WERI-Rb-1 (cell line): ENCODE results near the gene ARIH1.
"Not testable (repeated sequence)": the region's sequence is repeated elsewhere in the genome, so short reads cannot be mapped to it uniquely, and the experiment has no call there.

Source experiments
- DNase-seq: peaks from one replicate; pipeline ENCODE4 v3.0.0-alpha.2; 2020
- H3K27ac ChIP-seq: fragments of 250-450 bp; sonication (Bioruptor Pico); 2 replicates; pipeline ENCODE4 v1.5.1; 2020; ENCODE audit warnings: mild to moderate bottlenecking, moderate library complexity
- H3K27me3 ChIP-seq: fragments of 250-450 bp; sonication (Bioruptor Pico); 2 replicates; pipeline ENCODE4 v1.5.1; 2021; ENCODE audit warnings: mild to moderate bottlenecking, low read depth, moderate library complexity; ENCODE audit not compliant: insufficient read depth, severe bottlenecking
- H3K36me3 ChIP-seq: fragments of 250-450 bp; sonication (Bioruptor Pico); 2 replicates; pipeline ENCODE4 v1.5.1; 2020; ENCODE audit warnings: mild to moderate bottlenecking, moderate library complexity
- H3K4me3 ChIP-seq: 2 replicates; pipeline ENCODE4 v1.5.1; 2011; ENCODE audit warnings: low read depth, mild to moderate bottlenecking, control low read depth, low read length
- H3K9me3 ChIP-seq: fragments of 250-450 bp; sonication (Bioruptor Pico); 2 replicates; pipeline ENCODE4 v1.5.1; 2021; ENCODE audit warnings: mild to moderate bottlenecking, moderate library complexity; ENCODE audit not compliant: severe bottlenecking
- TF ChIP-seq, protein P1 (sequence below): IDR thresholded peaks from 2 replicates; pipeline ENCODE4 v1.5.1; 2011; ENCODE audit warnings: low read depth, mild to moderate bottlenecking, control low read depth, inconsistent platforms, low read length

Gene ARIH1, protein sequence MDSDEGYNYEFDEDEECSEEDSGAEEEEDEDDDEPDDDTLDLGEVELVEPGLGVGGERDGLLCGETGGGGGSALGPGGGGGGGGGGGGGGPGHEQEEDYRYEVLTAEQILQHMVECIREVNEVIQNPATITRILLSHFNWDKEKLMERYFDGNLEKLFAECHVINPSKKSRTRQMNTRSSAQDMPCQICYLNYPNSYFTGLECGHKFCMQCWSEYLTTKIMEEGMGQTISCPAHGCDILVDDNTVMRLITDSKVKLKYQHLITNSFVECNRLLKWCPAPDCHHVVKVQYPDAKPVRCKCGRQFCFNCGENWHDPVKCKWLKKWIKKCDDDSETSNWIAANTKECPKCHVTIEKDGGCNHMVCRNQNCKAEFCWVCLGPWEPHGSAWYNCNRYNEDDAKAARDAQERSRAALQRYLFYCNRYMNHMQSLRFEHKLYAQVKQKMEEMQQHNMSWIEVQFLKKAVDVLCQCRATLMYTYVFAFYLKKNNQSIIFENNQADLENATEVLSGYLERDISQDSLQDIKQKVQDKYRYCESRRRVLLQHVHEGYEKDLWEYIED

DNA sequence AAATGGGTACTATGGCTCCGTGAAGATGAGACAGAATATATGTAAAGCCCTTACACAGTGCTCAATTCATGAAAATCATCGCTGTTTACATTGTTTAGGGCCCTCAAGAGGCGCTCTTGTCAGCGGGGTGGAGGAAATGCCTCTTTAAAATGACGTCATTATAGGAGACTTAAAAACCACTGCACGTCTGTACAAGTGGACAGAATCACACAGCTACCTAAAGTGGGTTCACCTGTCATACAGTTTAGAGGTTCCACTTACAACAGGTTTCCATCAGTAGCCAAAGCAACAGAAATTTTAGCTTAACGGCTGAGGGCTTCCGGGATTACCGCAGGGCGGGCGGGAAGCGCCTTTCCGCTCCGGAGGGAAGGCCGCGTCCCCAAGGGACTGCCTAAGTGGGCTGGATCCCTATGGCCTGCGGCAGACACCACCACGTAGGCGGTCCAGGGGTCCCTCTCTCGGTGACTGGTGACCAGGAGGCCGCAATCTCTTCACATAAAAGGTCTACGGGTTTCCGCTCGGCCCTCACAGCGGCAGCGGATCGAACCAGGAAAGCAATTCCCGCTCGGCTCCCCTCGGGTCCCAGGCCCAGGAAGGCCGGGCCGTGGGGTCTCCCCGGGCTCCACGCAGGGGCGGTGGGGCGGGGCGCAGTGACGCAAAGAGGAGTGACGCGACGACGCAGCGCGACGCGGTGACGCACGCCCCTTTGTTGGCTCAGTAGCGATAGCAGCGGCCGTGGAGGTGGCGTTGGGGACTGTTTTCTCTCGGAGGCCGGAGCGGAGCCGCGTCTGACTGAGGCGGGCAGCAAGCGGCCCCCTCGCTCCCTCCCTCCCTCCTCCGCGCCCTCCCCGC lies at the start of gene ARIH1:
TSS of gene ARIH1 (plus strand) at position 717 of the 852 bp plus-strand sequence. CDS start 310 bp downstream, outside the sequence.
- TF ChIP-seq, protein P1, sequence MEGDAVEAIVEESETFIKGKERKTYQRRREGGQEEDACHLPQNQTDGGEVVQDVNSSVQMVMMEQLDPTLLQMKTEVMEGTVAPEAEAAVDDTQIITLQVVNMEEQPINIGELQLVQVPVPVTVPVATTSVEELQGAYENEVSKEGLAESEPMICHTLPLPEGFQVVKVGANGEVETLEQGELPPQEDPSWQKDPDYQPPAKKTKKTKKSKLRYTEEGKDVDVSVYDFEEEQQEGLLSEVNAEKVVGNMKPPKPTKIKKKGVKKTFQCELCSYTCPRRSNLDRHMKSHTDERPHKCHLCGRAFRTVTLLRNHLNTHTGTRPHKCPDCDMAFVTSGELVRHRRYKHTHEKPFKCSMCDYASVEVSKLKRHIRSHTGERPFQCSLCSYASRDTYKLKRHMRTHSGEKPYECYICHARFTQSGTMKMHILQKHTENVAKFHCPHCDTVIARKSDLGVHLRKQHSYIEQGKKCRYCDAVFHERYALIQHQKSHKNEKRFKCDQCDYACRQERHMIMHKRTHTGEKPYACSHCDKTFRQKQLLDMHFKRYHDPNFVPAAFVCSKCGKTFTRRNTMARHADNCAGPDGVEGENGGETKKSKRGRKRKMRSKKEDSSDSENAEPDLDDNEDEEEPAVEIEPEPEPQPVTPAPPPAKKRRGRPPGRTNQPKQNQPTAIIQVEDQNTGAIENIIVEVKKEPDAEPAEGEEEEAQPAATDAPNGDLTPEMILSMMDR, result peak; percentile 35; the same call in 1 of the 2 replicates
- Histone ChIP-seq H3K4me3 (peak within 1 kb of the TSS; percentile 94), H3K36me3 (peaks cover 37% of the 10 kb centered on the region), H3K27ac (peak within 1 kb of the TSS; percentile 97), H3K27me3 (no peaks in the 10 kb centered on the region), H3K9me3 (no peaks in the 10 kb centered on the region)
- peak; percentile 97 for DNase-seq

DNA sequence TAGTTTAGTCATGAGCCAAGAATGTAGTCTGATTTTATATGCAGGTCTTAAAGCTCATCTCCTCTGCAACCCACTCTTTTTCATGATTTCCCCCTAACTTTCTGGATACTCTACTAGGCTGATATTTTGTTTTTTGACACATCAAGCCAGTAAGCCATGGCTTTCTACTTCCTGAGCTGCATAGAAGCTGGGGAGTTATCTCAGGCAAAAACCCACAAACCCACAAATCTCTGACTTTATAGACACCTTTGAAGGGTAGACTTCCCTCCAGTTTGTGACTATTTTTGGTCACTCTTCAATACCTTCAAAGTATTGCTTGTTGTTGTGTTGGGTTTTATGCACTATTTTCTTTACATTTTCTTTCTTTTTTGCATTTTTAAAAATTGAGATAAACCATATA lies 47.4 kb upstream of the ARIH1 start:
- no peak for DNase-seq
- Histone ChIP-seq H3K9me3 (no peaks in the 10 kb centered on the region), H3K27ac (no peak overlapping the region), H3K36me3 (no peaks in the 10 kb centered on the region), H3K4me3 (no peak overlapping the region), H3K27me3 (no peaks in the 10 kb centered on the region)
- TF ChIP-seq, protein P1, result no peak

DNA sequence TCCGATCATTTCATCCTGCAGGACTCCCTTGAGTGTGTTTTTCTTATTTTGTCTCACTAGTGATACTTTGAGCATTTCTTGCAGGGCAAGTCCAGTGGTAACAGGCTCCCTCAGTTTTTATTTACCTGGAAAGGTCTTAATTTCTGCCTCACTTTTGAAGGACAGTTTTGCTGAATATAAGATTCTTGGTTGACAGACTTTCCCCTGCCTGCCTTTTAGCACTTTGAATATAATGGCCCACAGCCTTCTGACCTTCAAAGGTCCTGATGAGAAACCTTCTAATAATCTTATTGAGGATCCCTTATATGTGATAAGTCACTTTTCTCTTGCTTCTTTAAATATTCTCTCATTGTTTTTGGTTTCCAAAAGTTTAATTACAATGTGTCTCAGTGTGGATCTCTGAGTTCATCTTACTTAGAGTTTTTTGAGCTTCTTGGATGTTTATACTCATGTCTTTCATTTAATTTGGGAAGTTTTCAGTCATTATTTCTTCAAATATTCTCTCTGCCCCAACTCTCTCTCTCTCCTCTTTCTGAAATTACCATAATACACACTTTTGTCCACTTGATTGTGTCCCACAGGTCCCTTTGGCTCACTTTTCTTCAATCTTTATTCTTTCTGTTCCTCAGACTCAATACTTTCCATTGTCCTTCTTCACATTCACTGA lies 36.3 kb upstream of the ARIH1 start:
- Histone ChIP-seq H3K9me3 (peaks cover 8% of the 10 kb centered on the region), H3K36me3 (no peaks in the 10 kb centered on the region), H3K27me3 (no peaks in the 10 kb centered on the region), H3K4me3 (no peak overlapping the region), H3K27ac (no peak overlapping the region)
- TF ChIP-seq, protein P1, result no peak
- DNase-seq, result no peak

DNA sequence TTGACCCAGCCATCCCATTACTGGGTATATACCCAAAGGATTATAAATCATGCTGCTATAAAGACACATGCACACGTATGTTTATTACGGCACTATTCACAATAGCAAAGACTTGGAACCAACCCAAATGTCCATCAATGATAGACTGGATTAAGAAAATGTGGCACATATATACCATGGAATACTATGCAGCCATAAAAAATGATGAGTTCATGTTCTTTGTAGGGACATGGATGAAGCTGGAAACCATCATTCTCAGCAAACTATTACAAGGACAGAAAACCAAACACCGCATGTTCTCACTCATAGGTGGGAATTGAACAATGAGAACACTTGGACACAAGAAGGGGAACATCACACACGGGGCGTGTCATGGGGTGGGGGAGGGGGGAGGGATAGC lies 31.3 kb upstream of the ARIH1 start:
- not testable (repeated sequence) for H3K36me3 ChIP-seq, H3K27ac ChIP-seq, H3K4me3 ChIP-seq, H3K27me3 ChIP-seq, H3K9me3 ChIP-seq, DNase-seq

DNA sequence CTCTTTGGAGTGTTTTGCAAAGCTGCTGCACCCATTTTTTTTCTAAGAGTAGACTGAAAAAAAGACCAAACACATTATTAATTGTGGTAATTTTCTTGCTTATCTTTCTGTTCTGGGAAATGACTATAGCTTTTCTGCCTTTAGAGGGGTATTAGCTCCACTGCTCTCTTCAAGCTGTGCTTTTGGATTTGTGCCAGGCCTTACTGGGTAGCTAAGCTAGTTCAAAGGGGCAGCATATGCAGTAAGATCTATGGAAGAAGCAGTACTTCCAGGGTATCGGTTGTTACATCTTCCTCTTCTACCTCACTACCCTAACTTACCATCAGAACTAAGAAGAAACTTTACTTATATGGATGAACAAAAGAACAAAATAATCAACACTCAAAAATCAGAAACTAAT lies 28.7 kb upstream of the ARIH1 start:
- H3K36me3 ChIP-seq, result no peaks in the 10 kb centered on the region
- H3K27me3 ChIP-seq, result no peaks in the 10 kb centered on the region
- TF ChIP-seq, protein P1, result no peak
- no peak overlapping the region for H3K4me3 ChIP-seq
- peak; percentile 34 for DNase-seq
- no peak overlapping the region for H3K27ac ChIP-seq
- H3K9me3 ChIP-seq, result no peaks in the 10 kb centered on the region

DNA sequence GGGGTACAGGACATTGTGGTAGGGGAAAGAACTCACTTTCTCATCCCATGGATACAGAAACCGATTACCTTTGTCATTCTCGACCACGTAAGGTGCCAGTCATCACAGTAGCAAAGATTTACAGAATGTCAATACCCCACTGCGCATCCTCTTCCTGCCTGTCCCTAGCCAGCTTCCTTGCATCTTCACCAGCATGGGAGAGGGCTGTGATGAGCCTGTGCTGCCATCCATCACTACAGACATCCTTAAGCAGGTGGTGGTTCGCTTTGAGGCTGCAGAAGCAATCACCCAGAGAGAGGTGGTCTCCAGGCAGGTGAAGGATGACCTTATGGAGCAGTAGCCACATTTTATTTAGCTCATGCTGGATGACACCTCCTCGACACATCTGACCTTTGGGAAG lies 23.3 kb upstream of the ARIH1 start:
- DNase-seq, result no peak
- TF ChIP-seq, protein P1, result no peak
- H3K36me3 ChIP-seq, result no peaks in the 10 kb centered on the region
- H3K9me3 ChIP-seq, result no peaks in the 10 kb centered on the region
- H3K4me3 ChIP-seq, result no peak overlapping the region
- H3K27ac ChIP-seq, result no peak overlapping the region
- no peaks in the 10 kb centered on the region for H3K27me3 ChIP-seq
